Astrocyte (in vitro differentiated cells and primary cell): ENCODE data around the gene ATAT1. TPM values are rescaled to one million over a fixed set of nuclear protein-coding genes. Genes with fewer than 3 reads are reported as not detected.
"Not testable (repeated sequence)": the region's sequence is repeated elsewhere in the genome, so short reads cannot be mapped to it uniquely, and the experiment has no call there.

ENCODE experiments used
- DNase-seq: peaks from one replicate; pipeline ENCODE4 v3.0.0-alpha.2; 2010; ENCODE audit warnings: low read depth
- FAIRE-seq: peaks from 2 replicates; lab custom pipeline; 2011; peaks lifted over from hg19 to GRCh38; lab: Jason Lieb, UNC
- H2AFZ ChIP-seq: 2 replicates; pipeline ENCODE4 v1.6.0; 2012; ENCODE audit warnings: low read depth, low read length, inconsistent platforms
- H3K27ac ChIP-seq: 2 replicates; pipeline ENCODE4 v1.5.1; 2011; ENCODE audit warnings: low read depth, low read length, inconsistent platforms
- H3K27me3 ChIP-seq: 2 replicates; pipeline ENCODE4 v1.6.0; 2011; ENCODE audit warnings: low read length, inconsistent platforms; ENCODE audit not compliant: insufficient read depth
- H3K36me3 ChIP-seq: 2 replicates; pipeline ENCODE4 v1.5.1; 2011; ENCODE audit warnings: low read length, inconsistent platforms; ENCODE audit not compliant: insufficient read depth
- H3K4me1 ChIP-seq: 2 replicates; pipeline ENCODE4 v1.5.1; 2011; ENCODE audit warnings: low read length, inconsistent platforms; ENCODE audit not compliant: insufficient read depth
- H3K4me2 ChIP-seq: 2 replicates; pipeline ENCODE4 v1.6.0; 2012; ENCODE audit warnings: low read length, inconsistent platforms
- H3K4me3 ChIP-seq: 2 replicates; pipeline ENCODE4 v1.5.1; 2011; ENCODE audit warnings: low read depth, mild to moderate bottlenecking, low read length, inconsistent platforms; ENCODE audit not compliant: insufficient read depth
- H3K79me2 ChIP-seq: 2 replicates; pipeline ENCODE4 v1.6.0; 2012; ENCODE audit warnings: mild to moderate bottlenecking, low read length, inconsistent platforms; ENCODE audit not compliant: insufficient read depth
- H3K9ac ChIP-seq: 2 replicates; pipeline ENCODE4 v1.6.0; 2012; ENCODE audit warnings: mild to moderate bottlenecking, low read length, inconsistent platforms
- H3K9me3 ChIP-seq: 2 replicates; pipeline ENCODE4 v1.5.1; 2012; ENCODE audit warnings: low read depth, mild to moderate bottlenecking, low read length, inconsistent platforms; ENCODE audit not compliant: insufficient read depth
- H4K20me1 ChIP-seq: 2 replicates; pipeline ENCODE4 v1.6.0; 2012; ENCODE audit warnings: low read length, inconsistent platforms; ENCODE audit not compliant: insufficient read depth
- H3K27ac Mint-ChIP-seq: one replicate; pipeline ENCODE4 v1.8.0; 2021; ENCODE audit warnings: mild to moderate bottlenecking, mixed read lengths; ENCODE audit not compliant: unreplicated experiment
- H3K27me3 Mint-ChIP-seq: one replicate; pipeline ENCODE4 v1.8.0; 2021; ENCODE audit warnings: low read depth, mixed read lengths; ENCODE audit not compliant: unreplicated experiment
- H3K36me3 Mint-ChIP-seq: one replicate; pipeline ENCODE4 v1.8.0; 2021; ENCODE audit warnings: low read depth, mixed read lengths; ENCODE audit not compliant: unreplicated experiment
- H3K4me1 Mint-ChIP-seq: one replicate; pipeline ENCODE4 v1.8.0; 2021; ENCODE audit warnings: low read depth, mixed read lengths; ENCODE audit not compliant: unreplicated experiment
- H3K4me3 Mint-ChIP-seq: one replicate; pipeline ENCODE4 v1.8.0; 2021; ENCODE audit warnings: mild to moderate bottlenecking, moderate library complexity, mixed read lengths; ENCODE audit not compliant: unreplicated experiment
- H3K9me3 Mint-ChIP-seq: one replicate; pipeline ENCODE4 v1.8.0; 2021; ENCODE audit warnings: mild to moderate bottlenecking, mixed read lengths; ENCODE audit not compliant: unreplicated experiment
- EZH2 ChIP-seq: IDR thresholded peaks from 2 replicates; pipeline ENCODE4 v1.6.1; 2012; ENCODE audit warnings: mild to moderate bottlenecking, low read length, inconsistent platforms; ENCODE audit not compliant: insufficient read depth
- total RNA-seq: library from RNA; stranded (reverse); gene quantifications from 2 replicates; pipeline ENCODE4 v1.2.1, GENCODE V29; 2021
- TF ChIP-seq, protein P1 (sequence below): IDR thresholded peaks from 2 replicates; pipeline ENCODE4 v1.5.1; 2011; ENCODE audit warnings: low read depth, mild to moderate bottlenecking, inconsistent platforms, low read length, moderate library complexity; ENCODE audit not compliant: insufficient read depth

The ATAT1 gene
- total RNA-seq, 1 donor from 2014 or later: 16.6 TPM

DNA sequence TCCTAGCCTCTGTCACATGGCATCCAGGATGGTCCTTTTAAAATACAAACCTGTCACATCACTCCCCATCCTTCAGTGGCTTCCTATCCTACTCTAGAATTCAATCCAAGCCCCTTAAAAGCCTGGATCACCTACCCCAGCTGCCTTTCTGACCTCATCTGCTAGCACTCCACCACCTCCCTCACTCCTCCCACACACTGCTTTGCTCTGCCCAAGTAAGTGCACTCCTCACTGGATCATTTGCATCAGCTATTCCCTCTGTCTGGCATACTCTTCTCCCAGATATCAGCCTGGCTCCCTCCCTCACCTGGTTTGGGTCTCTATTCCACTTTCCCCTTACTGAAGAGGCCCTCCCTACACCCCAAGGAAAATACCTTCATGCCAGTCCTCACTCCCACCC is 30.8 kb downstream of the ATAT1 start:
- Histone ChIP-seq H4K20me1 (peaks cover 5% of the 10 kb centered on the region), H3K36me3 (peaks cover 53% of the 10 kb centered on the region), H3K79me2 (no peaks in the 10 kb centered on the region), H3K27ac (no peak overlapping the region), H3K4me1 (peaks cover 14% of the 10 kb centered on the region), H3K9me3 (no peaks in the 10 kb centered on the region), H3K4me2 (no peak overlapping the region), H3K27me3 (no peaks in the 10 kb centered on the region), H3K9ac (peak overlapping the region; percentile 37), H2AFZ (no peak overlapping the region), H3K4me3 (no peak overlapping the region)
- FAIRE-seq (no peak), DNase-seq (no peak)
- H3K4me1 Mint-ChIP-seq: peaks cover 33% of the 10 kb centered on the region
- H3K36me3 Mint-ChIP-seq: peaks cover 40% of the 10 kb centered on the region
- peak overlapping the region; percentile 75 for H3K27ac Mint-ChIP-seq
- no peaks in the 10 kb centered on the region for H3K27me3 Mint-ChIP-seq
- H3K9me3 Mint-ChIP-seq: no peaks in the 10 kb centered on the region
- H3K4me3 Mint-ChIP-seq: peak overlapping the region; percentile 11
- TF ChIP-seq, protein P1, sequence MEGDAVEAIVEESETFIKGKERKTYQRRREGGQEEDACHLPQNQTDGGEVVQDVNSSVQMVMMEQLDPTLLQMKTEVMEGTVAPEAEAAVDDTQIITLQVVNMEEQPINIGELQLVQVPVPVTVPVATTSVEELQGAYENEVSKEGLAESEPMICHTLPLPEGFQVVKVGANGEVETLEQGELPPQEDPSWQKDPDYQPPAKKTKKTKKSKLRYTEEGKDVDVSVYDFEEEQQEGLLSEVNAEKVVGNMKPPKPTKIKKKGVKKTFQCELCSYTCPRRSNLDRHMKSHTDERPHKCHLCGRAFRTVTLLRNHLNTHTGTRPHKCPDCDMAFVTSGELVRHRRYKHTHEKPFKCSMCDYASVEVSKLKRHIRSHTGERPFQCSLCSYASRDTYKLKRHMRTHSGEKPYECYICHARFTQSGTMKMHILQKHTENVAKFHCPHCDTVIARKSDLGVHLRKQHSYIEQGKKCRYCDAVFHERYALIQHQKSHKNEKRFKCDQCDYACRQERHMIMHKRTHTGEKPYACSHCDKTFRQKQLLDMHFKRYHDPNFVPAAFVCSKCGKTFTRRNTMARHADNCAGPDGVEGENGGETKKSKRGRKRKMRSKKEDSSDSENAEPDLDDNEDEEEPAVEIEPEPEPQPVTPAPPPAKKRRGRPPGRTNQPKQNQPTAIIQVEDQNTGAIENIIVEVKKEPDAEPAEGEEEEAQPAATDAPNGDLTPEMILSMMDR: no peak
- no peak for TF ChIP-seq EZH2

DNA sequence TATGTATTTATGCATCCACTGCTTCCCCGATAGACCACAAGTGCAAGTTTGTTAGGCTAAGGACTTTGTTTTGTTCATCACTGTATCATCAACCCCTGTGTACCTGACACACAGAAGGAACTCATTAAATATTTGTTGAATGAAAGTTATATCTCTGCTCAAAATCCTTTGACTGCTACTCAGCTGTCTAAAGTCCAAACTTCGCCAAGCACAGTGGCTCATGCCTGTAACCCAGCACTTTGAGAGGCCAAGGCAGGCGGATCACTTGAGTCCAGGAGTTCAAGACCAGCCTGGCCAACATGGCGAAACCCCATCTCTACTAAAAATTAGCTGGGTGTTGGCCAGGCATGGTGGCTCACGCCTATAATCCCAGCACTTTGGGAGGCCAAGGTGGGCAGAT is 31.2 kb downstream of the ATAT1 start:
- not testable (repeated sequence) for H3K4me3 ChIP-seq, H3K9me3 ChIP-seq, H3K27me3 ChIP-seq, H3K27me3 Mint-ChIP-seq, H2AFZ ChIP-seq, DNase-seq, FAIRE-seq, H3K27ac ChIP-seq, H4K20me1 ChIP-seq, H3K9ac ChIP-seq, H3K9me3 Mint-ChIP-seq, H3K79me2 ChIP-seq, H3K4me2 ChIP-seq
- H3K36me3 ChIP-seq: peaks cover 51% of the 10 kb centered on the region
- Mint-ChIP-seq H3K36me3 (peaks cover 40% of the 10 kb centered on the region), H3K4me3 (peak overlapping the region; percentile 11), H3K4me1 (peaks cover 33% of the 10 kb centered on the region), H3K27ac (peak overlapping the region; percentile 75)
- H3K4me1 ChIP-seq: peaks cover 14% of the 10 kb centered on the region

DNA sequence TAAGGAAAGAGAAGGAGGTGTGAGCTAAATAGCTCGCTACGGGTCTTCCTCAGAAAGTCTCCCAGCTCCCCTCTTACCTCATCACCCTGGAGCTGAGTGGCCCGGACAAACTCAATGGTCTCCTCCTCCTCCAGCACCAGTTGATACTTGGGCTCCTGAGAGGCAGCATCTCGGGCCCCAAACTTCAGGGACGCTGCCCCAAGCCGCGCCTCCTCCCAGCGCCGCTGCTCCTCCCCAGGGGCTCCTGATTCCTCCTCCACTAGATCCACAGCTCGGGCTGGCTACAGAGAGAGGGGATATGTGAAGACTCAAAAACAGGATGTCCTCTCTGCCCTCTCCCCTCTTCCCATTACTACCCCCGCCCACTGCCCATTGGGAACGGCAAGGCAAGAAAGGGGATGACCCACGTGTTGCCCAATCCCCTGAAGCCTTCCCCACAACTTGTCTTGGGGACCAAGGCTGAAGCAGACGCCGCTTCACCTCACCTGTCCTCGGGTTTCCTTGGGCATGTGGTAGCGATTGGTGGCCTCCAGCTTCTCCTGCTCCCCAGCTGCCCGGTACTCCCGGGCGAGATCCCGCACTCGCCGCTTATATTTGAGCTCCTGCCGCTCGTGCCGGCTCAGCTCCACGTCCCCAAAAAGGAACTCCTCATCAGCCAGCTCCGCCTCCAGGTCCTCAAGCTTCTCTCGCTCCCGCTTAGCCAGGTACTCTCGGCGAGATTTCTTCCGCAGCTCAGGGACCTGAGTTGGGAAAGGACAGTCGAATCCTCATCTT is 38.5 kb downstream of the ATAT1 start:
- H3K36me3 Mint-ChIP-seq: peaks cover 20% of the 10 kb centered on the region
- FAIRE-seq: no peak
- H3K4me1 Mint-ChIP-seq: peaks cover 4% of the 10 kb centered on the region

DNA sequence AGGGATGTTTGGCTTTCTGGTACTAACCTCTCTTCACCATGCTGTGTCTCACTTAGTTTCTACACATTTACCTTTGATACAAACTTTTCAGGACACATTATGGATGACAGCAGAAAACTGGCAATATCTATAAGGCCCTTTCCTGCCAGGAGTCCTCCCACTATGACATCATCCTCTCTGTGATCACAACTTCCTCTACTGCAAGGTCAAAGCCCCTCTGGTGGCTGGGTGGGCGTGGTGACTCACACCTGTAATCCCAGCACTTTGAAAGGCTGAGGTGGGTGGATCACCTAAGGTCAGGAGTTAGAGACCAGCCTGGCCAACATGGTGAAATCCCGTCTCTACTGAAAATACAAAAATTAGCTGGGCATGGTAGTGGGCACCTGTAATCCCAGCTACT is 39.6 kb downstream of the ATAT1 start:
- H3K27ac ChIP-seq, H3K9me3 ChIP-seq, H3K27me3 ChIP-seq, H3K4me1 Mint-ChIP-seq, DNase-seq, H2AFZ ChIP-seq, H3K4me1 ChIP-seq, H3K4me2 ChIP-seq, H3K9me3 Mint-ChIP-seq, H3K4me3 Mint-ChIP-seq, H3K27ac Mint-ChIP-seq, H3K9ac ChIP-seq, H3K4me3 ChIP-seq, H3K27me3 Mint-ChIP-seq, FAIRE-seq, H4K20me1 ChIP-seq: not testable (repeated sequence)
- Histone ChIP-seq H3K79me2 (peaks cover 16% of the 10 kb centered on the region), H3K36me3 (peaks cover 47% of the 10 kb centered on the region)
- H3K36me3 Mint-ChIP-seq: peaks cover 21% of the 10 kb centered on the region

More for the DNA sequence above, 38.5 kb downstream of the ATAT1 start:
- H3K4me2 ChIP-seq: no peak overlapping the region
- H3K4me3 ChIP-seq: no peak overlapping the region
- H3K27me3 ChIP-seq: no peaks in the 10 kb centered on the region
- Mint-ChIP-seq H3K27ac (peak overlapping the region; percentile 41), H3K9me3 (no peaks in the 10 kb centered on the region), H3K4me3 (no peak overlapping the region), H3K27me3 (no peaks in the 10 kb centered on the region)
- TF ChIP-seq EZH2: no peak
- TF ChIP-seq, protein P1: no peak
- peaks cover 6% of the 10 kb centered on the region for H3K79me2 ChIP-seq
- H3K4me1 ChIP-seq: no peaks in the 10 kb centered on the region
- H4K20me1 ChIP-seq: no peaks in the 10 kb centered on the region
- peaks cover 47% of the 10 kb centered on the region for H3K36me3 ChIP-seq
- H3K9ac ChIP-seq: no peak overlapping the region
- no peak for DNase-seq
- no peaks in the 10 kb centered on the region for H3K9me3 ChIP-seq
- H2AFZ ChIP-seq: no peak overlapping the region
- H3K27ac ChIP-seq: no peak overlapping the region
